ENCODE results near the gene FBXO36.

DNA sequence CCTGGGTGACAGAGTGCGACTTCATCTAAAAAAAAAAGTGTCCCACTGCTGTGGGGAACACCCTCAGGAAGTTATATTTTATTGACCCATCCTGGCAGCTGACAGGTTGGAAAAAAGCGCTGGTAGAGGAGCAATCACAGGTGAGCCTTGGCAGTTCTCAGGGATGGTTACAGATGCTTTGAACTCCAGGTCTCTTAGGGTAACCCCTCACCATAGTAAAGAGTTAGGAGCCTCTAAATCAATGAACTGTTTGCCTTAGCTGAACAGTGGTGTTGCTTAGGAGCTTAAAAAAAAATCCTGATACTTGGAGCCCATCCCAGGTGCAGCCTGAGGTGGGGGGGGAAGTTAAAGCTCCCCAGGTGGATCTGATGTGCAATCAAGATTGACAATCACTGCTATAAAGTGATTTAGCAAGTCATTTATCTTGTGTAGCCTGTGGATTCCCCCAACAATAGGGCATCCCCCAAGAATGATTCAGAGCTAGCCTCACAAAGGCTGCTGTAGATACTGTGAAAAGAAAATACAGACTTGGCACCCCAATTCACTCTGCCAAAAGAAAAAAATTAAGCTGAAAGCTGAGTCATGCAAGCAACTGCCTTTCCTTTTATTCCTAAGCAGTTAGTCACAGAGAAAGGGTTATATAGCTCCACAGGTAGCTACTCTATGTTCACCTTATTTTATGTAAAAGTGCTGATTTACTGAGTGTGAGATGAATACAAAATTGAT lies 131.6 kb downstream of the FBXO36 start:
- TF ChIP-seq, protein P1, sequence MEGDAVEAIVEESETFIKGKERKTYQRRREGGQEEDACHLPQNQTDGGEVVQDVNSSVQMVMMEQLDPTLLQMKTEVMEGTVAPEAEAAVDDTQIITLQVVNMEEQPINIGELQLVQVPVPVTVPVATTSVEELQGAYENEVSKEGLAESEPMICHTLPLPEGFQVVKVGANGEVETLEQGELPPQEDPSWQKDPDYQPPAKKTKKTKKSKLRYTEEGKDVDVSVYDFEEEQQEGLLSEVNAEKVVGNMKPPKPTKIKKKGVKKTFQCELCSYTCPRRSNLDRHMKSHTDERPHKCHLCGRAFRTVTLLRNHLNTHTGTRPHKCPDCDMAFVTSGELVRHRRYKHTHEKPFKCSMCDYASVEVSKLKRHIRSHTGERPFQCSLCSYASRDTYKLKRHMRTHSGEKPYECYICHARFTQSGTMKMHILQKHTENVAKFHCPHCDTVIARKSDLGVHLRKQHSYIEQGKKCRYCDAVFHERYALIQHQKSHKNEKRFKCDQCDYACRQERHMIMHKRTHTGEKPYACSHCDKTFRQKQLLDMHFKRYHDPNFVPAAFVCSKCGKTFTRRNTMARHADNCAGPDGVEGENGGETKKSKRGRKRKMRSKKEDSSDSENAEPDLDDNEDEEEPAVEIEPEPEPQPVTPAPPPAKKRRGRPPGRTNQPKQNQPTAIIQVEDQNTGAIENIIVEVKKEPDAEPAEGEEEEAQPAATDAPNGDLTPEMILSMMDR (IDR thresholded peaks at IDR 0.05): no peak
- TF ChIP-seq EZH2 (IDR thresholded peaks at IDR 0.05): no peak
